ENCODE data around the gene ATPAF2.

Gene ATPAF2

DNA sequence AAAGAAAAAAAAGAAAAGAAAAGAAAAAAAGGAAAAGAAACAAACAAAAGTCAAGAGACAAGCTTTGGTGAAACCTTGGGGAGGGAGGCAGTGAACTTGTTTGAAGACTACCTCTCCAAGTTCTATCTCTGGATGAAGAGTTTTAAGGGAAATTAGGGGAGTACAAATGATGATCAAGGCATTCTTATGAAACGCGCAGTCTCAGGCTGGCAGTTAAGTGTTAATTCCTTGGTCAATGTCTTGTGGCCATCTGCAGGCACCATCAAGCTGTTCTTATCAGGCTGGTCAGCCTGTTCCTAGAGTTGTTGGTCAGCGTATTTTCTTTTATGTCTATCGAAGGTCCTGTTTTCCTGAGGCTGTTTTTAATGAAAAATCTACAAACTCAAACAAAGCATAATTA lies 40.6 kb upstream of the ATPAF2 start:
- H3K9ac ChIP-seq (ENCODE audit: low read length), result no peak overlapping the region
- no peaks in the 10 kb centered on the region for H3F3A ChIP-seq (ENCODE audit: insufficient read depth)
- no peak overlapping the region for H3K4me2 ChIP-seq (ENCODE audit: low read depth, low read length, poor library complexity, severe bottlenecking)
- no peak overlapping the region for H3K4me3 ChIP-seq (ENCODE audit: insufficient read depth, low read length, poor library complexity, severe bottlenecking)
- no peak for TF ChIP-seq EZH2phosphoT487 (conservative IDR thresholded peaks at IDR 0.05; ENCODE audit: low read length)
- TF ChIP-seq, protein P1, sequence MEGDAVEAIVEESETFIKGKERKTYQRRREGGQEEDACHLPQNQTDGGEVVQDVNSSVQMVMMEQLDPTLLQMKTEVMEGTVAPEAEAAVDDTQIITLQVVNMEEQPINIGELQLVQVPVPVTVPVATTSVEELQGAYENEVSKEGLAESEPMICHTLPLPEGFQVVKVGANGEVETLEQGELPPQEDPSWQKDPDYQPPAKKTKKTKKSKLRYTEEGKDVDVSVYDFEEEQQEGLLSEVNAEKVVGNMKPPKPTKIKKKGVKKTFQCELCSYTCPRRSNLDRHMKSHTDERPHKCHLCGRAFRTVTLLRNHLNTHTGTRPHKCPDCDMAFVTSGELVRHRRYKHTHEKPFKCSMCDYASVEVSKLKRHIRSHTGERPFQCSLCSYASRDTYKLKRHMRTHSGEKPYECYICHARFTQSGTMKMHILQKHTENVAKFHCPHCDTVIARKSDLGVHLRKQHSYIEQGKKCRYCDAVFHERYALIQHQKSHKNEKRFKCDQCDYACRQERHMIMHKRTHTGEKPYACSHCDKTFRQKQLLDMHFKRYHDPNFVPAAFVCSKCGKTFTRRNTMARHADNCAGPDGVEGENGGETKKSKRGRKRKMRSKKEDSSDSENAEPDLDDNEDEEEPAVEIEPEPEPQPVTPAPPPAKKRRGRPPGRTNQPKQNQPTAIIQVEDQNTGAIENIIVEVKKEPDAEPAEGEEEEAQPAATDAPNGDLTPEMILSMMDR (IDR thresholded peaks at IDR 0.05; ENCODE audit: insufficient read depth, low read length, poor library complexity, severe bottlenecking), result no peak
- H3K27ac ChIP-seq (ENCODE audit: low read depth, low read length), result no peak overlapping the region
- H3K27me3 ChIP-seq (ENCODE audit: low read length), result no peaks in the 10 kb centered on the region
- H3K9me3 ChIP-seq (ENCODE audit: insufficient read depth, low read length), result no peaks in the 10 kb centered on the region
- no peaks in the 10 kb centered on the region for H4K20me1 ChIP-seq (ENCODE audit: low read depth, low read length)
- H3K79me2 ChIP-seq (ENCODE audit: insufficient read depth, low read length), result no peaks in the 10 kb centered on the region
- no peaks in the 10 kb centered on the region for H3K9me2 ChIP-seq (replicated peaks; ENCODE audit: insufficient read depth, low read length)
- H3K36me3 ChIP-seq (ENCODE audit: low read length), result no peaks in the 10 kb centered on the region
- H2AFZ ChIP-seq (ENCODE audit: low read depth, low read length, severe bottlenecking), result no peak overlapping the region

DNA sequence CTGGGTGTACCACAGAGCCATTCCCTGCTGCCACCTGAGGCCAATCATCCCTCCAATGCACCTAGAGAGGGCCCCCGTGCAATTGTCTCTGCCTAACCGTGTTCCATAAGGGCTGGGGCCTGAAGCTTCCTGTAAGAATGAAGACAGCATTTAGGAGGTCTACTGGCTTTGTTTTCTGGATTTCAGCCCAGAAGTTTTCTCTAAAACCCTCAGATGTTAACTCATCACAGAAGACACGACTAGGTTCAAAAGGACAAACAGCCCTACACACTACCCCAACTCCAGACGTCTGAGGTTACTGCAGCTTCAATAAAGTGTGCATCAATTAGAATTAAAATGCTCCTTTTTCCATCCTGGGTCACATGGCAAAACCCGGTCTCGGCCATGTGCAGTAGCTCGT lies 38.0 kb upstream of the ATPAF2 start:
- H3K27ac ChIP-seq (ENCODE audit: low read depth, low read length), result no peak overlapping the region
- TF ChIP-seq, protein P1 (IDR thresholded peaks at IDR 0.05; ENCODE audit: insufficient read depth, low read length, poor library complexity, severe bottlenecking), result no peak
- H3F3A ChIP-seq (ENCODE audit: insufficient read depth), result no peaks in the 10 kb centered on the region
- H3K27me3 ChIP-seq (ENCODE audit: low read length), result no peaks in the 10 kb centered on the region
- H4K20me1 ChIP-seq (ENCODE audit: low read depth, low read length), result no peaks in the 10 kb centered on the region
- H3K9me2 ChIP-seq (replicated peaks; ENCODE audit: insufficient read depth, low read length), result no peaks in the 10 kb centered on the region
- H3K79me2 ChIP-seq (ENCODE audit: insufficient read depth, low read length), result no peaks in the 10 kb centered on the region
- no peak overlapping the region for H3K4me3 ChIP-seq (ENCODE audit: insufficient read depth, low read length, poor library complexity, severe bottlenecking)
- H2AFZ ChIP-seq (ENCODE audit: low read depth, low read length, severe bottlenecking), result no peak overlapping the region
- no peaks in the 10 kb centered on the region for H3K36me3 ChIP-seq (ENCODE audit: low read length)
- H3K4me2 ChIP-seq (ENCODE audit: low read depth, low read length, poor library complexity, severe bottlenecking), result no peak overlapping the region
- H3K9ac ChIP-seq (ENCODE audit: low read length), result no peak overlapping the region
- no peaks in the 10 kb centered on the region for H3K9me3 ChIP-seq (ENCODE audit: insufficient read depth, low read length)

DNA sequence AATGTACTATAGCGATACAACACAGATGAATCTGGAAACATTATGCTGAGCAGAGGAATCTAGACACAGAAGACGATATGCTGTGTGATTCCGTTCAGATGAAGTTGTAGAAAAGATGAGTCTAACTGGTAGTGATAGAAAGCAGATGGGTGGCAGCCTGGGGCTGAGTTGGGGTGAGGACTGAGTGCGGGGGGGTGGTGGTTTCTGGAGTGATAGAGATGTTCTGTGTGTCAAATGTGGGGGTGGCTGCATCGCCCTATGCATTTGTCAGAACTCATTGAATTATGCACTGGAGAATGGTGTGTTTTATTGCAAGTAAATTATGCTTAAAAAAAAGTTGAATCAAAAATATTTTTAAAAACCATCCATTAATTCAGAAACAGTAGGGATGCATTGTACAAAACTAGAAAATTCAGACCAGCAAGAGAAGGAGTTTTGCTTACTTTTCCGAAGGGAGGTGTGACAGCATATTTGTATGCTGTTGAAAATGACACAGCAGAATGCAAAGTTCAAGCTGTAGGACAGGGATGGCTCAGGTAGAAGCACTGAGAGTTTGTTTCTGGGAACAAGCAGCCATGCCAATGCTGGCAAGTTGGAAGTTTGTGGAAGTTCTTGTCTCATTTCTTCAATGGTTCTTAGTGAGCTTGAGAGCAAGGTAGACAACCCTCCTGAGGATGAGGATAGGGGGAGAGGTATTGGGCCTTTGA lies 35.8 kb upstream of the ATPAF2 start:
- Histone ChIP-seq H3K9me3 (ENCODE audit: insufficient read depth, low read length) (no peaks in the 10 kb centered on the region), H3K4me3 (ENCODE audit: insufficient read depth, low read length, poor library complexity, severe bottlenecking) (no peak overlapping the region), H2AFZ (ENCODE audit: low read depth, low read length, severe bottlenecking) (no peak overlapping the region), H3K9ac (ENCODE audit: low read length) (no peak overlapping the region), H3F3A (ENCODE audit: insufficient read depth) (no peaks in the 10 kb centered on the region), H3K36me3 (ENCODE audit: low read length) (no peaks in the 10 kb centered on the region), H4K20me1 (ENCODE audit: low read depth, low read length) (no peaks in the 10 kb centered on the region), H3K79me2 (ENCODE audit: insufficient read depth, low read length) (no peaks in the 10 kb centered on the region), H3K27me3 (ENCODE audit: low read length) (no peaks in the 10 kb centered on the region), H3K27ac (ENCODE audit: low read depth, low read length) (no peak overlapping the region), H3K9me2 (replicated peaks; ENCODE audit: insufficient read depth, low read length) (no peaks in the 10 kb centered on the region), H3K4me2 (ENCODE audit: low read depth, low read length, poor library complexity, severe bottlenecking) (no peak overlapping the region)
- TF ChIP-seq EZH2phosphoT487 (conservative IDR thresholded peaks at IDR 0.05; ENCODE audit: low read length), result no peak
- TF ChIP-seq, protein P1 (IDR thresholded peaks at IDR 0.05; ENCODE audit: insufficient read depth, low read length, poor library complexity, severe bottlenecking), result no peak
